Smooth muscle cell (in vitro differentiated cells): Measurements from ENCODE around the gene ADRM1. TPM values are rescaled to one million over a fixed set of nuclear protein-coding genes. Genes with fewer than 3 reads are reported as not detected.

Experiments used
- DNase-seq: peaks from one replicate; lab custom pipeline; 2025; ENCODE audit not compliant: unreplicated experiment; lab: John Stamatoyannopoulos, UW
- H2AFZ ChIP-seq: fragments of 200-600 bp; sonication (generic); 2 replicates; pipeline ENCODE4 v1.6.0; 2016; ENCODE audit warnings: antibody characterized with exemption, low read depth, mild to moderate bottlenecking
- H3F3A ChIP-seq: fragments of 200-600 bp; sonication (generic); 2 replicates; pipeline ENCODE4 v1.6.0; 2017; ENCODE audit warnings: antibody characterized with exemption, low read depth
- H3K27ac ChIP-seq: fragments of 200-600 bp; sonication (generic); 2 replicates; pipeline ENCODE4 v1.5.1; 2016; ENCODE audit warnings: low read depth, mild to moderate bottlenecking
- H3K27me3 ChIP-seq: fragments of 200-600 bp; sonication (generic); 2 replicates; pipeline ENCODE4 v1.6.1; 2016; ENCODE audit warnings: low read depth, mild to moderate bottlenecking
- H3K36me3 ChIP-seq: fragments of 200-600 bp; sonication (generic); 2 replicates; pipeline ENCODE4 v1.5.1; 2016; ENCODE audit warnings: low read depth
- H3K4me1 ChIP-seq: fragments of 200-600 bp; sonication (generic); 2 replicates; pipeline ENCODE4 v1.5.1; 2016; ENCODE audit warnings: low read depth
- H3K4me2 ChIP-seq: fragments of 200-600 bp; sonication (generic); 2 replicates; pipeline ENCODE4 v1.6.0; 2016; ENCODE audit warnings: mild to moderate bottlenecking
- H3K4me3 ChIP-seq: fragments of 200-600 bp; sonication (generic); 2 replicates; pipeline ENCODE4 v1.5.1; 2016; ENCODE audit warnings: mild to moderate bottlenecking
- H3K79me2 ChIP-seq: fragments of 200-600 bp; sonication (generic); 2 replicates; pipeline ENCODE4 v1.6.0; 2016; ENCODE audit warnings: low read depth, mild to moderate bottlenecking
- H3K9ac ChIP-seq: fragments of 200-600 bp; sonication (generic); 2 replicates; pipeline ENCODE4 v1.6.0; 2016; ENCODE audit warnings: low read depth
- H3K9me3 ChIP-seq: fragments of 200-600 bp; sonication (generic); replicated peaks from 2 replicates; pipeline ENCODE4 v1.5.1; 2016; ENCODE audit warnings: low read depth
- H4K20me1 ChIP-seq: fragments of 200-600 bp; sonication (generic); 2 replicates; pipeline ENCODE4 v1.6.0; 2016; ENCODE audit warnings: low read depth
- WGBS: methylation state at CpG from one replicate; pipeline ENCODE4 v1.1.7; 2016; ENCODE audit warnings: low lambda C conversion rate; 5-methylcytosine and 5-hydroxymethylcytosine counted together
- polyA plus RNA-seq: library from polyadenylated mRNA; unstranded; fragments of >200 nt; fragmentation: Nextera tagmentation; extraction: Ambion mirVana; gene quantifications from 2 replicates; pipeline ENCODE4 v1.2.1, GENCODE V29; 2016
- total RNA-seq: library from RNA; depleted of rRNA; stranded (reverse); fragments of >200 nt; gene quantifications from 2 replicates; pipeline ENCODE4 v1.2.3, GENCODE V29; 2014
- TF ChIP-seq, protein P1 (sequence below): fragments of 200-600 bp; sonication (generic); IDR thresholded peaks from 2 replicates; pipeline ENCODE4 v1.5.1; 2017; ENCODE audit warnings: borderline replicate concordance, mild to moderate bottlenecking, antibody characterized with exemption; ENCODE audit not compliant: insufficient read depth, poor library complexity, severe bottlenecking

ADRM1 gene
- total and polyA plus RNA-seq, 2 experiments from 2014 or later: 101 to 121 TPM

DNA sequence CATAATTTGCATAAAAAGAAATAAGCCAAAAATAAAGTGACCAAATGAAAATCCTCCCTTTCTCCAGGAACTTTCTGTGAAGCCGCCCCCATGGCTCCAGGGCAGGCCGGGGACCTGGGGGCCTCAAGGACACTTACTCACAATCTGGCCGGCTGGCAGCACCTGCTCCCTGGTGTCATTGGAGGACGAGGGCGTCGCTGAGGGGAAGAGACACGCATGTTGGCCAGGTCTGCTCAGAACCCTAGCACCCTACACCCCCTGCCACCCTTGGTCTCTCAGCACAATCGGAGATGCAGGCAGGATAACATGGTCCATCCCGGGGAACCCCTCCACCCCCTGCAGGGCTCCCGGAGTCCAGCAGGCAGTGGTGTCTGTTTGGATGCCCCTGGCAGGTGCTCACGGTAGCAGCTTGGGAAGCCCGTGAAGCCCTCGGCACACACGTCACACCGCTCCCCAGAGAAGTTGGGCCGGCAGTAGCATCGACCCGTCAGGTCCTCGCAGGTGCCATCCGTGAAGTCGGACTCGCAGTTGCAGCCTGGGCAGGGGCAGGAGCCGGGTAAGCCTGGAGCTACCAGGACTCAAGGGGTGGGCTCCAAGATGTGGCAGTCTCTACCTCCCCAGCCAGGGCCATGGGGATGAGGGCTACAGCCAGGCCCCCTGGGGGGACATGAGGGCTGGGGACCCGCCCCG, 43.0 kb downstream of the ADRM1 start:
- Histone ChIP-seq H3K27ac (no peak overlapping the region), H3K9me3 (no peaks in the 10 kb centered on the region), H3K4me1 (no peaks in the 10 kb centered on the region), H3K4me2 (no peak overlapping the region), H3K9ac (no peak overlapping the region), H3F3A (no peaks in the 10 kb centered on the region), H2AFZ (no peak overlapping the region), H3K27me3 (no peaks in the 10 kb centered on the region), H3K79me2 (no peaks in the 10 kb centered on the region), H3K4me3 (no peak overlapping the region), H4K20me1 (no peaks in the 10 kb centered on the region), H3K36me3 (no peaks in the 10 kb centered on the region)
- TF ChIP-seq, protein P1, sequence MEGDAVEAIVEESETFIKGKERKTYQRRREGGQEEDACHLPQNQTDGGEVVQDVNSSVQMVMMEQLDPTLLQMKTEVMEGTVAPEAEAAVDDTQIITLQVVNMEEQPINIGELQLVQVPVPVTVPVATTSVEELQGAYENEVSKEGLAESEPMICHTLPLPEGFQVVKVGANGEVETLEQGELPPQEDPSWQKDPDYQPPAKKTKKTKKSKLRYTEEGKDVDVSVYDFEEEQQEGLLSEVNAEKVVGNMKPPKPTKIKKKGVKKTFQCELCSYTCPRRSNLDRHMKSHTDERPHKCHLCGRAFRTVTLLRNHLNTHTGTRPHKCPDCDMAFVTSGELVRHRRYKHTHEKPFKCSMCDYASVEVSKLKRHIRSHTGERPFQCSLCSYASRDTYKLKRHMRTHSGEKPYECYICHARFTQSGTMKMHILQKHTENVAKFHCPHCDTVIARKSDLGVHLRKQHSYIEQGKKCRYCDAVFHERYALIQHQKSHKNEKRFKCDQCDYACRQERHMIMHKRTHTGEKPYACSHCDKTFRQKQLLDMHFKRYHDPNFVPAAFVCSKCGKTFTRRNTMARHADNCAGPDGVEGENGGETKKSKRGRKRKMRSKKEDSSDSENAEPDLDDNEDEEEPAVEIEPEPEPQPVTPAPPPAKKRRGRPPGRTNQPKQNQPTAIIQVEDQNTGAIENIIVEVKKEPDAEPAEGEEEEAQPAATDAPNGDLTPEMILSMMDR: no peak
- no peak for DNase-seq
- 92% methylated on average over 25 of the region's 25 CpGs for WGBS

DNA sequence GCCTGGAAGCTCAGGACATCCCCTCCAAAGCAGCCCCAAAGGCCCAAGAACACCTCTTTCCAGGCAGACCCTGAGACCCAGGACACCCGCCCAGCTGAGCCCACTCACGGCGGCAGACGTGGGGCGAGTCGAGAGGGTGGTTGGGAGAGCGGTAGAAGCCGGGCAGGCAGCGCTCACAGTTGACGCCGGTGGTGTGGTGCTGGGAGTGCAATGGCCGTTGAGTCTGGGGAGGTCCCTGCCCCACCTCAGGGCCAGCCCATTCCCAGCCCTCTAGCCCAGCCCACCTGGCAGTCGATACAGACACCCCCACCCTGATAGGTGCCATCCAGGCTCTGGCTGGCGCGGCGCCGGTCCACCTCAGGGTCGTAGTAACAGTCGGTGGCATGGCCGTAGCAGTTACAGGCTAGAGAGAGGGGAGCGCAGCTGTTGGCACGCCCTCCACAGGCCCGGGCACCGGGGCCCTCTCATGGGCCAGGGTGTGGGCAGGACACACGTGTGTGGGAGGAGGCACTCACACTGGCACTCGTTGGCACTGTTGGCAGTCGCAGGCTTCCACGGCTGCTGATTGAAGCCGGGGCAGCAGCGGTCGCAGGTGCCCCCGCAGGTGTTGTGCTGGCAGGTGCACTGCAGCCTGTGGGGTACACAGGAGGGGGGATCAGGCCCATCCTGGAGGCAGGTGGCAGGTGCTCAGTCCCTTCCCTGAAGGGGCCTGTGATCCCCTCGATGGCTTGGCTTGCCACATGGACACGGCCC, 43.8 kb downstream of the ADRM1 start:
- no peak overlapping the region for H3K9ac ChIP-seq
- no peaks in the 10 kb centered on the region for H3K36me3 ChIP-seq
- no peaks in the 10 kb centered on the region for H3F3A ChIP-seq
- no peaks in the 10 kb centered on the region for H4K20me1 ChIP-seq
- no peaks in the 10 kb centered on the region for H3K4me1 ChIP-seq
- H2AFZ ChIP-seq: no peak overlapping the region
- TF ChIP-seq, protein P1: no peak
- H3K4me3 ChIP-seq: no peak overlapping the region
- no peak overlapping the region for H3K27ac ChIP-seq
- 98% methylated on average over 29 of the region's 34 CpGs for WGBS
- DNase-seq: no peak
- H3K27me3 ChIP-seq: no peaks in the 10 kb centered on the region
- H3K79me2 ChIP-seq: no peaks in the 10 kb centered on the region
- no peak overlapping the region for H3K4me2 ChIP-seq
- no peaks in the 10 kb centered on the region for H3K9me3 ChIP-seq

GRCh38 chr20:62347151-62347404, 44.3 kb downstream of the ADRM1 start:
- TF ChIP-seq, protein P1: no peak
- WGBS: 97% methylated on average over 10 of the region's 10 CpGs

DNA sequence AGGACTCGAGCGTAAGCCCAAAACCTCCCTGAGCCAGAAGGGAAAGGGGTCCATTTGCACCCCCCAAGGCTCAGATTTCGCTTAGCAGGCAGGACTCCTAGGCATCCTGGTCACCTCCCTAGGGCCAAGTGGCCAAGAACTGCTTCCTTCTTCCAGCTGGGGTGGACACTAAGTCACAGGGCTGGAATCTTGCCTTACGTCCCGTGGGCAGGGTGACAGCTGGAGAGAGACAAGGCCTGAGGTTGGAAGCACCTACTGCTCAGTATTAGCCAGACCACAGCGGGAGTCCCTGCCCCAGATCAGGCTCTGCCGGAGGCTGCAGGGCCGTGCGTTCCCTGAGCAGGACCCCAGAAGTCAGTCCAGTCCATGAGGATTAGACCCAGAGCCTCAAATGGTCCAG, 44.6 kb downstream of the ADRM1 start:
- Histone ChIP-seq H3K27ac (no peak overlapping the region), H3K4me3 (no peak overlapping the region), H3K9ac (no peak overlapping the region), H3K9me3 (no peaks in the 10 kb centered on the region), H3K79me2 (no peaks in the 10 kb centered on the region), H2AFZ (no peak overlapping the region), H3K4me1 (no peaks in the 10 kb centered on the region), H3K36me3 (no peaks in the 10 kb centered on the region), H3F3A (no peaks in the 10 kb centered on the region), H3K4me2 (no peak overlapping the region), H3K27me3 (no peaks in the 10 kb centered on the region), H4K20me1 (no peaks in the 10 kb centered on the region)
- TF ChIP-seq, protein P1: no peak
- DNase-seq: no peak
- WGBS: 86% methylated on average over 9 of the region's 9 CpGs

More at GRCh38 chr20:62347151-62347404, 44.3 kb downstream of the ADRM1 start:
- Histone ChIP-seq H2AFZ (no peak overlapping the region), H3F3A (no peaks in the 10 kb centered on the region), H3K9ac (no peak overlapping the region), H3K27me3 (no peaks in the 10 kb centered on the region), H4K20me1 (no peaks in the 10 kb centered on the region), H3K36me3 (no peaks in the 10 kb centered on the region), H3K4me2 (no peak overlapping the region), H3K4me3 (no peak overlapping the region), H3K4me1 (no peaks in the 10 kb centered on the region), H3K9me3 (no peaks in the 10 kb centered on the region), H3K27ac (no peak overlapping the region), H3K79me2 (no peaks in the 10 kb centered on the region)
- DNase-seq: no peak
